Astrocyte (in vitro differentiated cells and primary cell): ENCODE data around the gene CRB2.

Source experiments
- EZH2 ChIP-seq: IDR thresholded peaks from 2 replicates; pipeline ENCODE4 v1.6.1; 2012; ENCODE audit warnings: mild to moderate bottlenecking, low read length, inconsistent platforms; ENCODE audit not compliant: insufficient read depth
- TF ChIP-seq, protein P1 (sequence below): IDR thresholded peaks from 2 replicates; pipeline ENCODE4 v1.5.1; 2011; ENCODE audit warnings: low read depth, mild to moderate bottlenecking, inconsistent platforms, low read length, moderate library complexity; ENCODE audit not compliant: insufficient read depth

DNA sequence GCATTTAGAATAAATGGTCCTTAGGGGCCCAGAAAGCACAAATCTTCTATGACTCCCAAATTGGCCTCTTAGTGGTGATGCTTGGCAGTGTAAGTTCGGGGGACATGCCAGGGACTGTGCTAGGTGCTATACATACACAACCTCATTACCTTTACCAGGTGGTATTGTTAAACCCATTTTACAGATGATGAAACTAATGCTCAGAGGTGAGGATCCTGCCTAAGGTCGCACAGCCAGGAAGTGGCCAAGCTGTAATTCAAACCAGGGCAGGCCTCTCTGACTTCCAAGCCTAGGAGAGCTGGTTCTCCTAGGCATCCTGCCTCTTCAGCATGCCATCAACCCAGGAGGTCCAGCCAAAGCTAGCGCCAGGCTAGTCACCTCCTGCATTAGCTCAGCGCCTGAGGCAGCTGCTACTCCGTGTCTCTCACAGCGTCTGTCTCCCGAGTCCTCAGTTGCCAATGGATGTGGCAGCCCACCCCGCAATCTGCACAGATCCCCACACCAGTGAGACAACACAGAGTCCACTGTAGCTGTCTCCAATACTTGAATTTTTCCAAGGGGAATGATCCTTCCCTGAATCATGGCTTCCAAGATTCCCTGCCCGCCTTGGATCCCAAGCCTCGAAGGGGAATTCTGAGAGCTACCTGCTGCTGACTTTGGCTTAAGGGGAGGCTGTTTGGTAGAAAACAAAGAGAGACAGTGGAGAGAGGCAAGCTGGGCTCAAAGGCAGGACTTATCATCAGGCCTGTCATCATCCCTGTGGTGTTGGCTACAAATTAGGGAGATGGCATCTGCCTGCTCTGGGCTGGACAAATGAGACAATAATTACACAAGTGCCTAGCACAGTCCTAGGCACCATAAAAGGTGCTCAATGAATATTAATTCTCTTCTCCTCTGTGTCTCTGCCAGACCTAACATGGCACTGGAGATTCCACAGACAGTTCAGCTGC, 52.6 kb downstream of the CRB2 start:
- TF ChIP-seq, protein P1, sequence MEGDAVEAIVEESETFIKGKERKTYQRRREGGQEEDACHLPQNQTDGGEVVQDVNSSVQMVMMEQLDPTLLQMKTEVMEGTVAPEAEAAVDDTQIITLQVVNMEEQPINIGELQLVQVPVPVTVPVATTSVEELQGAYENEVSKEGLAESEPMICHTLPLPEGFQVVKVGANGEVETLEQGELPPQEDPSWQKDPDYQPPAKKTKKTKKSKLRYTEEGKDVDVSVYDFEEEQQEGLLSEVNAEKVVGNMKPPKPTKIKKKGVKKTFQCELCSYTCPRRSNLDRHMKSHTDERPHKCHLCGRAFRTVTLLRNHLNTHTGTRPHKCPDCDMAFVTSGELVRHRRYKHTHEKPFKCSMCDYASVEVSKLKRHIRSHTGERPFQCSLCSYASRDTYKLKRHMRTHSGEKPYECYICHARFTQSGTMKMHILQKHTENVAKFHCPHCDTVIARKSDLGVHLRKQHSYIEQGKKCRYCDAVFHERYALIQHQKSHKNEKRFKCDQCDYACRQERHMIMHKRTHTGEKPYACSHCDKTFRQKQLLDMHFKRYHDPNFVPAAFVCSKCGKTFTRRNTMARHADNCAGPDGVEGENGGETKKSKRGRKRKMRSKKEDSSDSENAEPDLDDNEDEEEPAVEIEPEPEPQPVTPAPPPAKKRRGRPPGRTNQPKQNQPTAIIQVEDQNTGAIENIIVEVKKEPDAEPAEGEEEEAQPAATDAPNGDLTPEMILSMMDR: no peak
- no peak for TF ChIP-seq EZH2
